Sigmoid colon (tissue), 7 donors: Measurements from ENCODE around the gene SRRM3. TPM values are rescaled to one million over a fixed set of nuclear protein-coding genes. Genes with fewer than 3 reads are reported as not detected.
"Not testable (repeated sequence)": the region's sequence is repeated elsewhere in the genome, so short reads cannot be mapped to it uniquely, and the experiment has no call there.

ENCODE experiments used
- DNase-seq: peaks from one replicate; pipeline ENCODE4 v3.0.0-alpha.2; 2019
- H3K27ac ChIP-seq, 4 donors: fragments of 200-600 bp; sonication (generic); one replicate each; pipeline ENCODE4 v1.5.1; 2016 to 2019; ENCODE audit warnings: mild to moderate bottlenecking in 1 of 4
- H3K27me3 ChIP-seq, 3 donors: fragments of 200-600 bp; sonication (generic); one replicate each; pipeline ENCODE4 v1.5.1; 2019; ENCODE audit warnings: mild to moderate bottlenecking in 1 of 3
- H3K36me3 ChIP-seq, 4 donors: fragments of 200-600 bp; sonication (generic); one replicate each; pipeline ENCODE4 v1.5.1; 2016 to 2019
- H3K4me1 ChIP-seq, 4 donors: fragments of 200-600 bp; sonication (generic); one replicate each; pipeline ENCODE4 v1.5.1; 2017 to 2019
- H3K4me3 ChIP-seq, 4 donors: fragments of 200-600 bp; sonication (generic); one replicate each; pipeline ENCODE4 v1.5.1; 2017 to 2019; ENCODE audit warnings: mild to moderate bottlenecking in 2 of 4, moderate library complexity in 1 of 4
- H3K9me3 ChIP-seq, 4 donors: fragments of 200-600 bp in 3 of 4; sonication (generic) in 3 of 4; one replicate each; pipeline versions ENCODE4 v1.5.1 to v1.6.1; 2013 to 2019
- EP300 ChIP-seq, 4 donors: sonication (generic); formaldehyde crosslinking; IDR thresholded peaks; one replicate each; pipeline ENCODE4 v1.6.1; 2017; ENCODE audit warnings: antibody characterized with exemption in 4 of 4
- POLR2A ChIP-seq, 2 donors: fragments of 450-650 bp; IDR thresholded peaks; one replicate each; pipeline ENCODE4 v1.6.1; 2016; ENCODE audit warnings: antibody characterized with exemption in 2 of 2, mild to moderate bottlenecking in 2 of 2, moderate library complexity in 2 of 2
- POLR2AphosphoS5 ChIP-seq, 4 donors: sonication (generic); formaldehyde crosslinking; IDR thresholded peaks; one replicate each; pipeline ENCODE4 v1.6.1; 2017; ENCODE audit warnings: antibody characterized with exemption in 4 of 4
- WGBS, 2 donors: extraction: QIAGEN DNeasy Blood & Tissue Kit; methylation state at CpG; one replicate each; pipeline ENCODE4 v1.1.7; 2013; 5-methylcytosine and 5-hydroxymethylcytosine counted together
- intact Hi-C: fragments of 100-400 bp; cut with DNase I; formaldehyde crosslinking; loops from one replicate; pipeline ENCODE4 v1.15.1; 2023
- polyA plus RNA-seq, 3 donors: library from polyadenylated mRNA; stranded (reverse); fragments of 200-250 nt; gene quantifications; one replicate each; pipeline ENCODE4 v1.2.3, GENCODE V29; 2013
- total RNA-seq, 4 donors: library from RNA; depleted of rRNA; stranded (reverse); fragments of >200 nt; gene quantifications; one replicate each; pipeline ENCODE4 v1.1.0, GENCODE V29; 2016
- TF ChIP-seq, protein P1 (sequence below), 4 experiments: fragments of 450-650 bp in 3 of 4; fragments of 200-600 bp in 1 of 4; IDR thresholded peaks; one replicate each; pipeline ENCODE4 v1.5.1; 2016 to 2019; ENCODE audit warnings: antibody characterized with exemption in 4 of 4, mild to moderate bottlenecking in 3 of 4, moderate library complexity in 2 of 4
- donor health status: healthy with polysubstance abuse.
- donor health status: Bipolar disorder and iron deficiency.
- donor health status: healthy.

SRRM3 gene
- total and polyA plus RNA-seq, 7 donors: 1.4 to 16.1 (median 2.2) TPM

- Histone ChIP-seq H3K9me3 (no peaks in the 10 kb centered on the region), H3K4me3 (no peak overlapping the region), H3K4me1 (peaks cover 0 to 12% (median 11%) of the 10 kb centered on the region in 4 donors), H3K27me3 (peaks cover 11 to 74% (median 39%) of the 10 kb centered on the region in 3 donors), H3K27ac (no peak overlapping the region), H3K36me3 (no peaks in the 10 kb centered on the region)
- no peak for TF ChIP-seq POLR2A (IDR thresholded peaks at IDR 0.05)
- no peak for TF ChIP-seq POLR2AphosphoS5 (IDR thresholded peaks at IDR 0.05)
- TF ChIP-seq, protein P1, sequence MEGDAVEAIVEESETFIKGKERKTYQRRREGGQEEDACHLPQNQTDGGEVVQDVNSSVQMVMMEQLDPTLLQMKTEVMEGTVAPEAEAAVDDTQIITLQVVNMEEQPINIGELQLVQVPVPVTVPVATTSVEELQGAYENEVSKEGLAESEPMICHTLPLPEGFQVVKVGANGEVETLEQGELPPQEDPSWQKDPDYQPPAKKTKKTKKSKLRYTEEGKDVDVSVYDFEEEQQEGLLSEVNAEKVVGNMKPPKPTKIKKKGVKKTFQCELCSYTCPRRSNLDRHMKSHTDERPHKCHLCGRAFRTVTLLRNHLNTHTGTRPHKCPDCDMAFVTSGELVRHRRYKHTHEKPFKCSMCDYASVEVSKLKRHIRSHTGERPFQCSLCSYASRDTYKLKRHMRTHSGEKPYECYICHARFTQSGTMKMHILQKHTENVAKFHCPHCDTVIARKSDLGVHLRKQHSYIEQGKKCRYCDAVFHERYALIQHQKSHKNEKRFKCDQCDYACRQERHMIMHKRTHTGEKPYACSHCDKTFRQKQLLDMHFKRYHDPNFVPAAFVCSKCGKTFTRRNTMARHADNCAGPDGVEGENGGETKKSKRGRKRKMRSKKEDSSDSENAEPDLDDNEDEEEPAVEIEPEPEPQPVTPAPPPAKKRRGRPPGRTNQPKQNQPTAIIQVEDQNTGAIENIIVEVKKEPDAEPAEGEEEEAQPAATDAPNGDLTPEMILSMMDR (IDR thresholded peaks at IDR 0.05): no peak
- TF ChIP-seq EP300 (IDR thresholded peaks at IDR 0.05): no peak
- no peak for DNase-seq
- WGBS, 2 donors: 17 to 44% methylated on average over 5 of the region's 5 CpGs
- intact Hi-C loops: no loop called here
Observed at GRCh38 chr7:76269895-76270294, 68.2 kb downstream of the SRRM3 start.

- 81 to 90% methylated on average over 2 of the region's 2 CpGs for WGBS, 2 donors
- H3K4me1 ChIP-seq: peaks cover 0 to 12% (median 11%) of the 10 kb centered on the region in 4 donors
- H3K9me3 ChIP-seq, DNase-seq, H3K4me3 ChIP-seq, H3K27ac ChIP-seq, H3K36me3 ChIP-seq, intact Hi-C loops: not testable (repeated sequence)
- H3K27me3 ChIP-seq: peaks cover 11 to 69% (median 39%) of the 10 kb centered on the region in 3 donors
Observed at GRCh38 chr7:76271384-76271783, 69.7 kb downstream of the SRRM3 start.

DNA sequence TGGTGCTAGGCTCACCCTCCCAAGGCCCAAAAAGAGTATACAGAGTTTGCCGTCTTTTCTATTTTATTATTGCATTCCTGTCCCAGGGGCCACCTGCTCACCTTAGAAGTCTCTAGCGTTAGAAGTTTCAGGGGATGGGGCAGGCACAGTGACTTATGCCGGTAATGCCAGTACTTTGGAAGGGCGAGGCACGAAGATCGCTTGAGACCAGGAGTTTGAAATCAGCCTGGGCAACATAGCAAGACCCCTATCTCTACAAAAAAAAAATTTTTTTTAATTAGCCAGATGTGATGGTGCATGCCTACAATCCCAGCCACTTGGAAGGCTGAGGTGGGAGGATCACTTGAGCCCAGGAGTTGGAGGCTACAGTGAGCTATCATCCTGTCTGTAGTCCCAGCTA is 70.4 kb downstream of the SRRM3 start:
- H3K4me1 ChIP-seq: peaks cover 0 to 7% (median 6%) of the 10 kb centered on the region in 4 donors
- no peak overlapping the region for H3K27ac ChIP-seq
- no peaks in the 10 kb centered on the region for H3K9me3 ChIP-seq
- TF ChIP-seq, protein P1 (IDR thresholded peaks at IDR 0.05): no peak
- TF ChIP-seq POLR2AphosphoS5 (IDR thresholded peaks at IDR 0.05) (no peak), EP300 (IDR thresholded peaks at IDR 0.05) (no peak), POLR2A (IDR thresholded peaks at IDR 0.05) (no peak)
- peaks cover 5 to 62% (median 33%) of the 10 kb centered on the region in 3 donors for H3K27me3 ChIP-seq
- H3K36me3 ChIP-seq: no peaks in the 10 kb centered on the region
- DNase-seq: no peak
- intact Hi-C loops: no loop called here
- WGBS, 2 donors: 79 to 91% methylated on average over 6 of the region's 6 CpGs
- H3K4me3 ChIP-seq: no peak overlapping the region

- H3K27ac ChIP-seq: no peak overlapping the region
- H3K4me3 ChIP-seq: no peak overlapping the region
- TF ChIP-seq EP300 (IDR thresholded peaks at IDR 0.05) (no peak), POLR2A (IDR thresholded peaks at IDR 0.05) (no peak)
- TF ChIP-seq, protein P1 (IDR thresholded peaks at IDR 0.05): no peak
- no peaks in the 10 kb centered on the region for H3K36me3 ChIP-seq
- no peaks in the 10 kb centered on the region for H3K9me3 ChIP-seq
- DNase-seq: no peak
- H3K4me1 ChIP-seq: no peaks in the 10 kb centered on the region
- H3K27me3 ChIP-seq: peaks cover 0 to 54% (median 24%) of the 10 kb centered on the region in 3 donors
- intact Hi-C loops: no loop called here
- 26 to 32% methylated on average over 7 of the region's 7 CpGs for WGBS, 2 donors
Observed at GRCh38 chr7:76272851-76273497, 71.3 kb downstream of the SRRM3 start.

DNA sequence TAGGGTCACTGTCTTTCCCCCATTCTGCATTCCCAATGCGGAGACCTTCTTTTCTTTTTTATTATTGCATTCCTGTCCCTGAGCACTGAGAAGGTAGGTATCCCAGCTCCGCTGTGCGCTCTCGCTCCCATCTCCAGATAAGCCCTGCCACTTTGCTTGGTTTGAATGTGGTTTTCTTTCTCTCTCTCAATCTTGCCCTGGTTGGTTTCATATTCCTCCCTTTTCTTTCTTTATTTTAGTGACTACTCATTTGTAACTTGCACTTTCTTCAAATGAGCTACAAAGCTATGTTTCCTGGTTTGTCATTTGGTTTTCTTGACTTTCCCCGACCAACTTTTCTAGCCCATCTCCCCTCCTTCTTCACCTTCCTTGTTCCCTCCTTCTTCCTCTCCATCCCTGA is 71.8 kb downstream of the SRRM3 start:
- intact Hi-C loops: no loop called here
- no peaks in the 10 kb centered on the region for H3K4me1 ChIP-seq
- 70 to 78% methylated on average over 5 of the region's 5 CpGs for WGBS, 2 donors
- TF ChIP-seq POLR2A (IDR thresholded peaks at IDR 0.05): no peak
- TF ChIP-seq POLR2AphosphoS5 (IDR thresholded peaks at IDR 0.05): no peak
- TF ChIP-seq EP300 (IDR thresholded peaks at IDR 0.05): no peak
- TF ChIP-seq, protein P1 (IDR thresholded peaks at IDR 0.05): no peak
- H3K36me3 ChIP-seq: no peaks in the 10 kb centered on the region
- H3K27me3 ChIP-seq: peaks cover 0 to 51% (median 19%) of the 10 kb centered on the region in 3 donors
- DNase-seq: no peak
- H3K4me3 ChIP-seq: no peak overlapping the region
- H3K27ac ChIP-seq: no peak overlapping the region
- H3K9me3 ChIP-seq: no peaks in the 10 kb centered on the region
